Aorta (tissue), 5 donors: Measurements from ENCODE around the gene PTPRG. TPM values are rescaled to one million over a fixed set of nuclear protein-coding genes. Genes with fewer than 3 reads are reported as not detected.

ENCODE experiments used
- ATAC-seq: fragments of 200-7000 bp; cut with Tn5 transposase; one replicate; pipeline ENCODE4 v1.9.1; 2022; ENCODE audit warnings: moderate library complexity; ENCODE audit not compliant: low FRiP score
- DNase-seq, 2 donors: peaks; one replicate each; pipeline ENCODE4 v3.0.0-alpha.2; 2020
- H3K27ac ChIP-seq, 2 donors: one replicate each; pipeline ENCODE4 v1.5.1; 2013; ENCODE audit warnings: low read length in 2 of 2, mild to moderate bottlenecking in 2 of 2, moderate library complexity in 2 of 2, control low read depth in 1 of 2, inconsistent platforms in 1 of 2, low read depth in 1 of 2
- H3K27me3 ChIP-seq, 2 donors: one replicate each; pipeline ENCODE4 v1.6.1; 2013; ENCODE audit warnings: control low read depth in 1 of 2, low read length in 1 of 2, mild to moderate bottlenecking in 1 of 2, moderate library complexity in 1 of 2; ENCODE audit not compliant: insufficient read depth in 2 of 2, control insufficient read depth in 1 of 2
- H3K36me3 ChIP-seq, 2 donors: one replicate each; pipeline ENCODE4 v1.6.1; 2013; ENCODE audit warnings: control low read depth in 1 of 2, low read length in 1 of 2, mild to moderate bottlenecking in 1 of 2; ENCODE audit not compliant: insufficient read depth in 2 of 2, control insufficient read depth in 1 of 2
- H3K4me1 ChIP-seq, 2 donors: one replicate each; pipeline ENCODE4 v1.6.1; 2013; ENCODE audit warnings: low read length in 2 of 2, control low read depth in 1 of 2, mild to moderate bottlenecking in 1 of 2, moderate library complexity in 1 of 2; ENCODE audit not compliant: insufficient read depth in 2 of 2, control insufficient read depth in 1 of 2
- H3K4me3 ChIP-seq, 2 donors: one replicate each; pipeline ENCODE4 v1.5.1; 2013; ENCODE audit warnings: low read length in 2 of 2, control low read depth in 1 of 2, mild to moderate bottlenecking in 1 of 2
- H3K9me3 ChIP-seq: one replicate; pipeline ENCODE4 v1.6.1; 2013; ENCODE audit warnings: mild to moderate bottlenecking, low read length; ENCODE audit not compliant: control insufficient read depth
- WGBS, 2 donors: extraction: QIAGEN DNeasy Blood & Tissue Kit; methylation state at CpG; one replicate each; pipeline ENCODE4 v1.1.7; 2013; 5-methylcytosine and 5-hydroxymethylcytosine counted together
- intact Hi-C, 2 donors: fragments of 100-400 bp; cut with DNase I; formaldehyde crosslinking; loops; one replicate each; pipeline versions ENCODE4 v1.14.2 to v1.15.0; 2022
- polyA plus RNA-seq, 2 donors: library from polyadenylated mRNA; stranded (reverse); fragments of 200-250 nt; gene quantifications; one replicate each; pipeline ENCODE4 v1.2.3, GENCODE V29; 2013
- total RNA-seq, 2 donors: library from RNA; stranded (reverse); fragmentation: NEBNext Ultra II Directional; extraction: Animal tissue kit (Norgen Biotek cat#: 25700); gene quantifications; one replicate each; pipeline ENCODE4 v1.2.1, GENCODE V29; 2021
- donor health status: healthy with polysubstance abuse.
- donor health status: Bipolar disorder and iron deficiency.
- donor health status: DM: no; HTN: no; CAD: no.
- donor health status: DM: no; HTN: no; CAD: no.
- donor health status: DM: yes; HTN: yes; CAD: no.

PTPRG gene
- total and polyA plus RNA-seq, 4 donors, result 5.3 to 150 (median 52.4) TPM

GRCh38 chr3:62332017-62332416 is 770.6 kb downstream of the PTPRG start:
- Histone ChIP-seq H3K4me1 (no peaks in the 10 kb centered on the region), H3K36me3 (no peaks in the 10 kb centered on the region), H3K9me3 (no peaks in the 10 kb centered on the region), H3K4me3 (no peak overlapping the region), H3K27ac (no peak overlapping the region), H3K27me3 (no peaks in the 10 kb centered on the region)
- intact Hi-C loops, result loop anchor here (2.0 to 5.0 kb wide), 2 partner anchors 227 to 230 kb away; no protein-coding TSS in a partner anchor
- DNase-seq, result no peak
- 79 to 95% methylated on average over 1 of the region's 1 CpG for WGBS, 2 donors
- no peak for ATAC-seq

- WGBS, 2 donors, result 49 to 50% methylated on average over 2 of the region's 2 CpGs
- DNase-seq (no peak), ATAC-seq (no peak)
- no peaks in the 10 kb centered on the region for H3K4me1 ChIP-seq
- no peaks in the 10 kb centered on the region for H3K9me3 ChIP-seq
- H3K27me3 ChIP-seq, result no peaks in the 10 kb centered on the region
- H3K36me3 ChIP-seq, result no peaks in the 10 kb centered on the region
- intact Hi-C loops, result loop anchor here (2.0 to 5.0 kb wide), 2 partner anchors 226 to 229 kb away; no protein-coding TSS in a partner anchor
- H3K4me3 ChIP-seq, result no peak overlapping the region
- no peak overlapping the region for H3K27ac ChIP-seq
These were observed 771.5 kb downstream of the PTPRG start for GRCh38 chr3:62332835-62333244.

- Histone ChIP-seq H3K27ac (no peak overlapping the region), H3K9me3 (no peaks in the 10 kb centered on the region), H3K27me3 (no peaks in the 10 kb centered on the region), H3K36me3 (no peaks in the 10 kb centered on the region), H3K4me1 (no peaks in the 10 kb centered on the region), H3K4me3 (no peak overlapping the region)
- DNase-seq (no peak), ATAC-seq (no peak)
- intact Hi-C loops, result no loop called here
- WGBS, 2 donors, result 91 to 96% methylated on average over 3 of the region's 3 CpGs
These were observed 773.8 kb downstream of the PTPRG start for GRCh38 chr3:62335196-62335595.

- no peak for ATAC-seq
- intact Hi-C loops, result no loop called here
- H3K4me3 ChIP-seq, result no peak overlapping the region
These were observed 782.4 kb downstream of the PTPRG start for GRCh38 chr3:62343755-62344154.

More at GRCh38 chr3:62343755-62344154, 782.4 kb downstream of the PTPRG start:
- H3K9me3 ChIP-seq, result no peaks in the 10 kb centered on the region
- H3K27me3 ChIP-seq, result no peaks in the 10 kb centered on the region
- no peaks in the 10 kb centered on the region for H3K4me1 ChIP-seq
- H3K27ac ChIP-seq, result no peak overlapping the region
- no peaks in the 10 kb centered on the region for H3K36me3 ChIP-seq
- 81 to 85% methylated on average over 2 of the region's 2 CpGs for WGBS, 2 donors
- DNase-seq, result no peak
